Neuron (in vitro differentiated cells): Measurements from ENCODE around the gene SPEM2.

Experiments used
- H2AFZ ChIP-seq: one replicate; pipeline ENCODE4 v1.6.1; 2013; ENCODE audit warnings: low read depth, mild to moderate bottlenecking, inconsistent platforms, low read length, moderate library complexity
- H3K27me3 ChIP-seq: one replicate; pipeline ENCODE4 v1.6.1; 2013; ENCODE audit warnings: low read length; ENCODE audit not compliant: insufficient read depth
- H3K36me3 ChIP-seq: one replicate; pipeline ENCODE4 v1.6.1; 2013; ENCODE audit warnings: low read length; ENCODE audit not compliant: insufficient read depth
- H3K4me1 ChIP-seq: one replicate; pipeline ENCODE4 v1.6.1; 2013; ENCODE audit warnings: low read length; ENCODE audit not compliant: insufficient read depth
- H3K4me3 ChIP-seq: 2 replicates; pipeline ENCODE4 v1.5.1; 2013; ENCODE audit warnings: mild to moderate bottlenecking, low read length, moderate library complexity
- H3K9me3 ChIP-seq: one replicate; pipeline ENCODE4 v1.6.1; 2013; ENCODE audit warnings: low read length

The SPEM2 gene

DNA sequence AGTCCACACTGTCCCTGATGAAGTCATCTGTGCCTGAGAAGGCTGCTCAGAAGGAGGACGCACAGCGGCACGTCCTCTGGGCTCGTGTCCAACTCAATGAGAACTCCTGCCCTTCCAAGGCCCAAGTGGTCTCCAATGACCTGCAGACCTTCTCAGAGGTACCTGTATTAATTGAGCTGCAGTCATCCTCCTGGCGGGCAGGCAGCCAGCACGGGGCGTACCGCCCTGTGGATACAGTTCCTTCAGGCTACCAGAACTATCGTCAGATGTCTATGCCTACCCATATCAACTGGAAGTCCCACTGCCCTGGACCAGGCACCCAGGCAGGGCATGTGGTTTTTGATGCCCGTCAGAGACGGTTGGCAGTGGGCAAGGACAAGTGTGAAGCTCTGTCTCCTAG lies 6.9 kb downstream of the SPEM2 start:
- Histone ChIP-seq H3K4me1 (peaks cover 7% of the 10 kb centered on the region), H2AFZ (no peak overlapping the region), H3K27me3 (peaks cover 11% of the 10 kb centered on the region), H3K4me3 (no peak overlapping the region), H3K9me3 (peaks cover 4% of the 10 kb centered on the region), H3K36me3 (no peaks in the 10 kb centered on the region)

- H3K27me3 ChIP-seq, result peaks cover 29% of the 10 kb centered on the region
- H2AFZ ChIP-seq, result peak overlapping the region; percentile 13
- peaks cover 36% of the 10 kb centered on the region for H3K4me1 ChIP-seq
- H3K4me3 ChIP-seq, result peak overlapping the region; percentile 49
- peaks cover 3% of the 10 kb centered on the region for H3K9me3 ChIP-seq
- no peaks in the 10 kb centered on the region for H3K36me3 ChIP-seq
Measured at GRCh38 chr17:7435676-7436555, 10.5 kb downstream of the SPEM2 start.

GRCh38 chr17:7436556-7437368 lies 11.3 kb downstream of the SPEM2 start:
- H3K4me1 ChIP-seq, result peaks cover 42% of the 10 kb centered on the region
- H3K36me3 ChIP-seq, result no peaks in the 10 kb centered on the region
- H3K9me3 ChIP-seq, result peaks cover 3% of the 10 kb centered on the region
- H2AFZ ChIP-seq, result no peak overlapping the region
- H3K4me3 ChIP-seq, result peak overlapping the region; percentile 25
- peaks cover 29% of the 10 kb centered on the region for H3K27me3 ChIP-seq

DNA sequence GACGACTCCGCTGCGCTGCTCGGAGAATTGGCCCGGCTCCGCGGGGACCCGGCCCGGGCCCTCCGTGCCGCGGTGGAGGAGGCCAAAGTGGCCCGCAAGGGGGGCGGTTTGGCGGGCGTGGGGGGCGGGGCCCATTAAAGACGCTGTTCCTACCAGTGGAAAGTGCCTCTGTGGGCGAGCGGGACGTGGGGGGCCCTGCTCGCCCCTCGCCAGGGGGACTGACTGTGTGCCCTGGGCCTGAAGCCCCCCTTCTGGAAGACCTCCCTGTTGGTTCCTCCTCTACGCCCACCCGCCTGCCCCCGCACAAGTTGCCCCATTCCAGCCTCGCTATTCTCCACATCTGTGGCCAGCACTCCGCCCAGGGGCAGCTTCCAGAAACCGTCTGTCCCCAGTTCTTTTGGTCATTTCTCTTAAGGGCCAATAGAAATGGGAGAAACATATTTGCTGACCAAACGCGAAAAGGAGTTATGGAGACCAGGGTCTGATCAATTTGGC lies 12.0 kb downstream of the SPEM2 start:
- peaks cover 29% of the 10 kb centered on the region for H3K27me3 ChIP-seq
- peaks cover 42% of the 10 kb centered on the region for H3K4me1 ChIP-seq
- peak overlapping the region; percentile 36 for H3K4me3 ChIP-seq
- no peaks in the 10 kb centered on the region for H3K36me3 ChIP-seq
- peaks cover 1% of the 10 kb centered on the region for H3K9me3 ChIP-seq
- peak overlapping the region; percentile 35 for H2AFZ ChIP-seq

- no peaks in the 10 kb centered on the region for H3K9me3 ChIP-seq
- peak overlapping the region; percentile 35 for H2AFZ ChIP-seq
- H3K4me1 ChIP-seq, result peaks cover 42% of the 10 kb centered on the region
- H3K27me3 ChIP-seq, result peaks cover 29% of the 10 kb centered on the region
- no peaks in the 10 kb centered on the region for H3K36me3 ChIP-seq
- H3K4me3 ChIP-seq, result peak overlapping the region; percentile 36
Measured at GRCh38 chr17:7437950-7438614, 12.7 kb downstream of the SPEM2 start.

- Histone ChIP-seq H3K27me3 (peaks cover 29% of the 10 kb centered on the region), H3K4me3 (peak overlapping the region; percentile 36), H2AFZ (no peak overlapping the region), H3K4me1 (peaks cover 42% of the 10 kb centered on the region), H3K9me3 (no peaks in the 10 kb centered on the region), H3K36me3 (no peaks in the 10 kb centered on the region)
Measured at GRCh38 chr17:7438656-7439460, 13.4 kb downstream of the SPEM2 start.

DNA sequence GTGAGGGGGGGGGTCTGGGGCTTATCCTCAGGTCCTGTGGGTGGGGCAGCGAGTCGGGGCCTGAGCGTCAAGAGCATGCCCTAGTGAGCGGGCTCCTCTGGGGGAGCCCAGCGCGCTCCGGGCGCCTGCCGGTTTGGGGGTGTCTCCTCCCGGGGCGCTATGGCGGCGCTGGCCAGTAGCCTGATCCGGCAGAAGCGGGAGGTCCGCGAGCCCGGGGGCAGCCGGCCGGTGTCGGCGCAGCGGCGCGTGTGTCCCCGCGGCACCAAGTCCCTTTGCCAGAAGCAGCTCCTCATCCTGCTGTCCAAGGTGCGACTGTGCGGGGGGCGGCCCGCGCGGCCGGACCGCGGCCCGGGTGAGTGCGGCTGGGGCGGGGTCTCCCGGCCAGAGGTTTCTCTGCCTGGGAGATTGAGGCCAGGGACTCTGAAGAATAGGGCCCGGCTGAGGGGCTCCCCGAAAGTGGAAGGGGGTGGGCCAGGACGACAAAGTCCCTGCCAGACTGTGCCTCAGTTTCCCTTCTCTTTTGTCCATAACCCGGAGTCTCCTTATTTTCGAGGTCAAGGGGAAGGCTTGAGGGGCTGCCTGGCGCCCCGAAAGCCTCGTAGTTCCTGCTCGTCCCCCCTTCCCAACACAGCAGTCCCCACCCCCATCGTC lies 14.2 kb downstream of the SPEM2 start, which contains the start of gene FGF11:
Gene FGF11 (plus strand): TSS at position 51 of the 651 bp plus-strand sequence. CDS start 109 bp downstream, at position 160.
- Histone ChIP-seq H3K9me3 (no peaks in the 10 kb centered on the region), H3K4me1 (peaks cover 42% of the 10 kb centered on the region), H2AFZ (peak within 1 kb of the TSS; percentile 52), H3K27me3 (peaks cover 29% of the 10 kb centered on the region), H3K4me3 (peak within 1 kb of the TSS; percentile 55), H3K36me3 (no peaks in the 10 kb centered on the region)

- H3K36me3 ChIP-seq, result no peaks in the 10 kb centered on the region
- peaks cover 29% of the 10 kb centered on the region for H3K27me3 ChIP-seq
- no peaks in the 10 kb centered on the region for H3K9me3 ChIP-seq
- peaks cover 44% of the 10 kb centered on the region for H3K4me1 ChIP-seq
- H3K4me3 ChIP-seq, result peak overlapping the region; percentile 55
- H2AFZ ChIP-seq, result peak overlapping the region; percentile 52
Measured at GRCh38 chr17:7440113-7440833, 14.9 kb downstream of the SPEM2 start.

DNA sequence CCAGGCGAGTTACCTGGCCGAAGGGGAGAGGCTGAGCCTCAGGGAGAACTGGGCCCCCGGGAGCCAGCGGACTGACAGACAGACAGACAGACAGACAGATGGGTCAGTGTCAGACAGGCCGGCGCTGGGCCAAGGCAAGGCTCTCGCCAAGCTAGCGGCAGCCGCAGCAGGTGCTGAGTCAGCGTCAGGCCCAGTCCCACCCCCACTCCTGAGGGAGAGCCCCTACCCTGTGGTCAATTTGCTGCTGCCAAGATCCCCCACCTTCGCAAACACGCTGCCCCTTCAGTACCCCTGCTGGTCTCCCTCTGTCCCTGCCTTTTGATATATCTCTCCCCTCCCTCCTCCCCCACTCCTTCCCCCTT lies 15.4 kb downstream of the SPEM2 start:
- H2AFZ ChIP-seq, result peak overlapping the region; percentile 52
- peaks cover 39% of the 10 kb centered on the region for H3K4me1 ChIP-seq
- no peaks in the 10 kb centered on the region for H3K36me3 ChIP-seq
- H3K27me3 ChIP-seq, result peaks cover 26% of the 10 kb centered on the region
- H3K4me3 ChIP-seq, result peak overlapping the region; percentile 55
- H3K9me3 ChIP-seq, result no peaks in the 10 kb centered on the region

- Histone ChIP-seq H3K36me3 (no peaks in the 10 kb centered on the region), H3K9me3 (no peaks in the 10 kb centered on the region), H2AFZ (no peak overlapping the region), H3K4me1 (peaks cover 37% of the 10 kb centered on the region), H3K27me3 (peaks cover 22% of the 10 kb centered on the region), H3K4me3 (peak overlapping the region; percentile 55)
Measured at GRCh38 chr17:7441266-7441665, 15.8 kb downstream of the SPEM2 start.

DNA sequence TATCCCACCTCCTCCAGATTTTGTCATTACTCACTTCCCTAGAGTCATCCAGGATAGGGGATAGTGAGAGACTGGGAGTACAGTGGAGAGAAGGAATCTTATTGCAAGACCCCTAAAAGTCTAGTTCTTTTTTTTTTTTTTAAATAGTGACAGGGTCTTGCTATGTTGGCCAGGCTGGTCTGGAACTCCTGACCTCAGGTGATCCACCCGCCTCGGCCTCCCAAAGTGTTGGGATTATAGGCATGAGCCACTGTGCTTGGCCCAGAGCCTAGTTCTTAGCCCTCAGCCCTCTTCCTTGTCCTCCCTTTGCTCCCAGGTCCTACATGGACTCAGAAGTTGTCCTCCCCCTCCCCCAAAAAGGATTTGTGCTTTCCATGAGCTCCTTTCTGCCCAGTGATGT lies 16.7 kb downstream of the SPEM2 start:
- Histone ChIP-seq H3K27me3 (peaks cover 18% of the 10 kb centered on the region), H3K36me3 (no peaks in the 10 kb centered on the region), H2AFZ (no peak overlapping the region), H3K9me3 (no peaks in the 10 kb centered on the region), H3K4me1 (peaks cover 37% of the 10 kb centered on the region), H3K4me3 (no peak overlapping the region)
